Measurements from ENCODE around the gene SPOCK2. TPM values are rescaled to one million over a fixed set of nuclear protein-coding genes. Genes with fewer than 3 reads are reported as not detected.

The SPOCK2 gene
- total RNA-seq, 4 donors from 2014 or later = 1.8 to 18.7 (median 4.5) TPM

GRCh38 chr10:72087392-72087968, 871 bp downstream of the SPOCK2 start:
- H3K4me1 ChIP-seq = peaks cover 0 to 15% of the 10 kb centered on the region in 2 donors
- H3K27ac ChIP-seq = peak overlapping the region in 1 of 2 donors; percentile 52
- TF ChIP-seq, protein P1, sequence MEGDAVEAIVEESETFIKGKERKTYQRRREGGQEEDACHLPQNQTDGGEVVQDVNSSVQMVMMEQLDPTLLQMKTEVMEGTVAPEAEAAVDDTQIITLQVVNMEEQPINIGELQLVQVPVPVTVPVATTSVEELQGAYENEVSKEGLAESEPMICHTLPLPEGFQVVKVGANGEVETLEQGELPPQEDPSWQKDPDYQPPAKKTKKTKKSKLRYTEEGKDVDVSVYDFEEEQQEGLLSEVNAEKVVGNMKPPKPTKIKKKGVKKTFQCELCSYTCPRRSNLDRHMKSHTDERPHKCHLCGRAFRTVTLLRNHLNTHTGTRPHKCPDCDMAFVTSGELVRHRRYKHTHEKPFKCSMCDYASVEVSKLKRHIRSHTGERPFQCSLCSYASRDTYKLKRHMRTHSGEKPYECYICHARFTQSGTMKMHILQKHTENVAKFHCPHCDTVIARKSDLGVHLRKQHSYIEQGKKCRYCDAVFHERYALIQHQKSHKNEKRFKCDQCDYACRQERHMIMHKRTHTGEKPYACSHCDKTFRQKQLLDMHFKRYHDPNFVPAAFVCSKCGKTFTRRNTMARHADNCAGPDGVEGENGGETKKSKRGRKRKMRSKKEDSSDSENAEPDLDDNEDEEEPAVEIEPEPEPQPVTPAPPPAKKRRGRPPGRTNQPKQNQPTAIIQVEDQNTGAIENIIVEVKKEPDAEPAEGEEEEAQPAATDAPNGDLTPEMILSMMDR (IDR thresholded peaks at IDR 0.05) = no peak
- no peak for TF ChIP-seq POLR2A (IDR thresholded peaks at IDR 0.05)
- no peaks in the 10 kb centered on the region for H3K36me3 ChIP-seq
- no peaks in the 10 kb centered on the region for H3K9me3 ChIP-seq
- intact Hi-C loops (cut with DNase I; ENCODE audit: low total_unique reads) = no loop called here
- DNase-seq = no peak
- H3K4me3 ChIP-seq = peak overlapping the region; percentile 11 to 20
- H3K27me3 ChIP-seq = peaks cover 0 to 8% of the 10 kb centered on the region in 2 donors

DNA sequence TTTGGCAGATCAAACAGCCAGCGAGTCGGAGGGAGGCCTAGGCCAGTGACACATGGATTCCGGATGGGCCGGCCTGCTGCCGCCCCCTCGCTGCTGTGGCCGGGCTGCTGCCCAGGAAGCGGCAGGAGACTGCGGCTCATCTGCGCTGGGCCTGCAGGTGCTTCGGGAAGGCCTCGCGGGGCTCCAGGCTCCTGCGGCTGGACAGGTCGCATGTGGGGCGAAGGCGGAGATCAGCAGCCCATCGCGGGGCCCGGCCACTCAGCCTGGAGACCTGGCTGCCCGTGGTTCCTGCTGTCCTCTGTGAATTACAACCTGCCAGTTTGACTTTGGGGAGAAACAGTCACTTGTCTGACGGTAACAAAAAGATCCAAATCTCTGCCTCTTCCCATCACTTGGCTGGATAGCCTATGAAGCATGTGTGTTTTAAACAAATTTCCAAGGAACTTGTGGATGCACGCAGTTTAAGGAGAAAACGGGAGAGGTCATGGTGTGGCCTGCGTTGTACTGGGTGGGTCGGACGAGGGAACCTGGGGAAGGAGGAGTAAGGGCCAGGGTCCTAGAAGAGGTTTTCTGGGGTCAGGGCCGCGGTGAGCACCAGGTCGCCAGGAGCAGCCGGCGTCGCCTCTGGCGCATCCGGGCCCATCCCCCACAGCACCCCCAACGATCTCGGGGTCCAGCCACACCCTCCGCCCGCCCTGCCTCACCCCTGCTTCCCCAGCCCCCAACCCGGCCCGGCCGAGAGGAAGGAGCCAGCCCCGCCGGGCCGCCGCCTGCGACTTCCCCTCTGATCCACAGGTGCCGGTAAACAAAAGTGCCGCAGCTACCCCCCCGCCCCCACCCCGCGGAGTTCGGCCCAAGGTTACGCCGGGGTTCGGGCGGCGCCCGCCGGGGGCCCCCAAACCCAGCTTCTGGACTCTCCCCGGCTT, 1.6 kb downstream of the SPOCK2 start:
- Histone ChIP-seq H3K4me3 (peak overlapping the region in 1 of 2 donors; percentile 11), H3K4me1 (peaks cover 0 to 15% of the 10 kb centered on the region in 2 donors), H3K27me3 (peaks cover 0 to 8% of the 10 kb centered on the region in 2 donors), H3K9me3 (no peaks in the 10 kb centered on the region), H3K27ac (peak overlapping the region; percentile 28 to 52), H3K36me3 (no peaks in the 10 kb centered on the region)
- intact Hi-C loops (cut with DNase I; ENCODE audit: low total_unique reads) = no loop called here
- peak in 1 of 2 donors; percentile 37 for DNase-seq
- no peak for TF ChIP-seq POLR2A (IDR thresholded peaks at IDR 0.05)
- TF ChIP-seq, protein P1 (IDR thresholded peaks at IDR 0.05) = no peak

GRCh38 chr10:72085864-72086465, 2.4 kb downstream of the SPOCK2 start:
- H3K27ac ChIP-seq = peak overlapping the region; percentile 28 to 52
- no peaks in the 10 kb centered on the region for H3K36me3 ChIP-seq
- intact Hi-C loops (cut with DNase I; ENCODE audit: low total_unique reads) = no loop called here
- H3K4me1 ChIP-seq = peaks cover 0 to 15% of the 10 kb centered on the region in 2 donors
- H3K9me3 ChIP-seq = no peaks in the 10 kb centered on the region
- no peak for TF ChIP-seq POLR2A (IDR thresholded peaks at IDR 0.05)
- TF ChIP-seq, protein P1 (IDR thresholded peaks at IDR 0.05) = no peak
- DNase-seq = no peak
- no peak overlapping the region for H3K4me3 ChIP-seq
- H3K27me3 ChIP-seq = peaks cover 0 to 8% of the 10 kb centered on the region in 2 donors

DNA sequence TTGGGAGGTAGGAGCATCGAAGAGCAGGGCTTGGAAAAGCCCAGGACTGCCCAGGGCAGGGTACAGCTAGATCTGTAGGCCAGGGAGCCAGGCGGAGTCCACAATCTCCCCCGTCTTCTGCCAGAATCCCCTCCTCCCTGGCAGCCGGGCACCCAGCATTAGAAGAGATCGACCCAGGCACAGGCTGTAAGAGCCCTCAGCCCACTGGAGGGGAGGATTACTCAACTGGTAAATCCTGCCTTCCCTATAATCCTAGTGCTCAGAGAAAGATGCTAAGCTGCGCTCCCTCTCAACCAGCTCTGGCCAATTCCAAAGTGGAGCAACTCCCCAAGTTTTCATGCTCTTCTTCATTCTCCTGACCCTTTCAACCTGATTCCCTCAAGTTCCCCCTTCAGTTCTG, 3.2 kb downstream of the SPOCK2 start:
- H3K9me3 ChIP-seq = no peaks in the 10 kb centered on the region
- H3K36me3 ChIP-seq = no peaks in the 10 kb centered on the region
- intact Hi-C loops (cut with DNase I; ENCODE audit: low total_unique reads) = no loop called here
- peaks cover 0 to 8% of the 10 kb centered on the region in 2 donors for H3K27me3 ChIP-seq
- no peak overlapping the region for H3K4me3 ChIP-seq
- TF ChIP-seq, protein P1 (IDR thresholded peaks at IDR 0.05) = no peak
- TF ChIP-seq POLR2A (IDR thresholded peaks at IDR 0.05) = no peak
- H3K27ac ChIP-seq = no peak overlapping the region
- H3K4me1 ChIP-seq = peaks cover 0 to 15% of the 10 kb centered on the region in 2 donors
- DNase-seq = no peak
